HCT116 (cell line): ENCODE results near the gene STRA8. TPM values are rescaled to one million over a fixed set of nuclear protein-coding genes. Genes with fewer than 3 reads are reported as not detected.
"Not testable (repeated sequence)": the region's sequence is repeated elsewhere in the genome, so short reads cannot be mapped to it uniquely, and the experiment has no call there.

Experiments
- ATAC-seq: fragments of 200-7000 bp; cut with Tn5 transposase; 2 replicates; pipeline ENCODE4 v1.9.1; 2020; ENCODE audit warnings: mild to moderate bottlenecking, moderate library complexity
- BruUV-seq: library from RNA; stranded (reverse); fragments of 400-500 nt; replicated peaks from 2 replicates; lab custom pipeline; 2021; lab: Mats Ljungman, UMichigan
- CTCF ChIA-PET: fragments of 300-600 bp; sonication (Branson Sonifier 250); formaldehyde crosslinking; loops from one replicate; lab custom pipeline; 2021; ENCODE audit warnings: antibody characterized with exemption; lab: Charles Lee
- POLR2A ChIA-PET: fragments of 300-600, 350-600 bp; sonication (Branson Sonifier 250); formaldehyde crosslinking; loops from one replicate; lab custom pipeline; 2021; ENCODE audit warnings: antibody characterized with exemption; lab: Charles Lee
- RAD21 ChIA-PET, 2 experiments: fragments of 300-600 bp; sonication (Branson Sonifier 250); formaldehyde crosslinking; loops; one replicate each; lab custom pipeline; 2023; ENCODE audit warnings: low total read pairs in 2 of 2; ENCODE audit not compliant: uncharacterized antibody in 2 of 2, unreplicated experiment in 2 of 2, low non-redundant PET in 1 of 2; lab: Charles Lee
- DNase-seq: peaks from one replicate; pipeline ENCODE4 v3.0.0-alpha.2; 2010; ENCODE audit warnings: low read depth, low spot score
- H2AFZ ChIP-seq: fragments of 200-600 bp; shearing (Covaris generic), sonication (generic); 2 replicates; pipeline ENCODE4 v1.6.1; 2017; ENCODE audit warnings: low read depth, mixed run types, mixed read lengths, antibody characterized with exemption, low read length; ENCODE audit not compliant: poor library complexity, severe bottlenecking
- H3K27ac ChIP-seq: 2 replicates; pipeline ENCODE4 v1.5.1; 2012; ENCODE audit warnings: low read depth, low read length
- H3K27me3 ChIP-seq: fragments of 200-600 bp; sonication (generic); 2 replicates; pipeline ENCODE4 v1.6.1; 2016; ENCODE audit warnings: mixed run types, low read length, mixed read lengths; ENCODE audit not compliant: insufficient read depth
- H3K36me3 ChIP-seq, 2 experiments: fragments of 200-500 bp in 1 of 2; fragments of 200-600 bp in 1 of 2; sonication (Bioruptor generic) in 1 of 2; sonication (generic) in 1 of 2; 2 replicates each; pipeline versions ENCODE4 v1.5.1 to v1.6.1; 2014 to 2016; ENCODE audit warnings: low read length in 2 of 2, inconsistent platforms in 1 of 2, mixed read lengths in 1 of 2, mixed run types in 1 of 2; ENCODE audit not compliant: insufficient read depth in 2 of 2, control insufficient read depth in 1 of 2
- H3K4me1 ChIP-seq, 2 experiments: fragments of 200-600 bp in 1 of 2; sonication (generic) in 1 of 2; 2 replicates each; pipeline versions ENCODE4 v1.5.1 to v1.6.1; 2012 to 2017; ENCODE audit warnings: low read length in 2 of 2, inconsistent platforms in 1 of 2, mild to moderate bottlenecking in 1 of 2, mixed read lengths in 1 of 2, mixed run types in 1 of 2, moderate library complexity in 1 of 2; ENCODE audit not compliant: insufficient read depth in 2 of 2, control insufficient read depth in 1 of 2
- H3K4me2 ChIP-seq: fragments of 200-600 bp; sonication (generic); 2 replicates; pipeline ENCODE4 v1.6.1; 2017; ENCODE audit warnings: mixed run types, low read length, mixed read lengths
- H3K4me3 ChIP-seq, 2 experiments: fragments of 200-600 bp in 1 of 2; sonication (generic) in 1 of 2; replicated peaks in 1 of 2; 2 replicates each; pipeline ENCODE4 v1.5.1; 2011 to 2016; ENCODE audit warnings: low read length in 2 of 2, control low read depth in 1 of 2, low read depth in 1 of 2, mild to moderate bottlenecking in 1 of 2, mixed read lengths in 1 of 2, mixed run types in 1 of 2
- H3K79me2 ChIP-seq: fragments of 200-600 bp; sonication (generic); 2 replicates; pipeline ENCODE4 v1.6.1; 2017; ENCODE audit warnings: mild to moderate bottlenecking, mixed run types, low read length, moderate library complexity, mixed read lengths; ENCODE audit not compliant: insufficient read depth
- H3K9ac ChIP-seq: fragments of 200-600 bp; sonication (generic); 2 replicates; pipeline ENCODE4 v1.6.1; 2016; ENCODE audit warnings: low read length, mixed read lengths
- H3K9me2 ChIP-seq: fragments of 200-600 bp; sonication (generic), shearing (Covaris generic); 2 replicates; pipeline ENCODE4 v1.6.1; 2017; ENCODE audit warnings: mixed run types, mild to moderate bottlenecking, moderate library complexity; ENCODE audit not compliant: insufficient read depth
- H3K9me3 ChIP-seq, 2 experiments: fragments of 200-500 bp in 1 of 2; fragments of 200-600 bp in 1 of 2; sonication (Bioruptor generic) in 1 of 2; sonication (generic) in 1 of 2; 2 replicates each; pipeline ENCODE4 v1.6.1; 2014 to 2017; ENCODE audit warnings: low read length in 2 of 2, mixed read lengths in 2 of 2, inconsistent platforms in 1 of 2, low read depth in 1 of 2, mild to moderate bottlenecking in 1 of 2, mixed run types in 1 of 2, moderate library complexity in 1 of 2; ENCODE audit not compliant: control insufficient read depth in 1 of 2, insufficient read depth in 1 of 2
- H4K20me1 ChIP-seq: fragments of 200-600 bp; sonication (generic), shearing (Covaris generic); 2 replicates; pipeline ENCODE4 v1.6.1; 2017; ENCODE audit warnings: mixed run types, mild to moderate bottlenecking, moderate library complexity; ENCODE audit not compliant: insufficient read depth
- CBX3 ChIP-seq: IDR thresholded peaks from 2 replicates; pipeline ENCODE4 v1.6.1; 2012; ENCODE audit warnings: low read depth
- JUND ChIP-seq: IDR thresholded peaks from 2 replicates; pipeline ENCODE4 v1.6.1; 2012
- POLR2A ChIP-seq: IDR thresholded peaks from 2 replicates; pipeline ENCODE4 v1.7.0; 2011; ENCODE audit warnings: borderline replicate concordance; ENCODE audit not compliant: insufficient read depth, insufficient read length; ENCODE audit errors: extremely low read depth
- SIN3A ChIP-seq: IDR thresholded peaks from 2 replicates; pipeline ENCODE4 v1.6.1; 2012; ENCODE audit warnings: low read depth
- ZNF274 ChIP-seq: fragments of 200-500 bp; sonication (Bioruptor generic); IDR thresholded peaks from 2 replicates; pipeline ENCODE4 v1.6.1; 2014; ENCODE audit warnings: mild to moderate bottlenecking, low read depth, low read length, inconsistent platforms
- intact Hi-C: fragments of 100-400 bp; cut with micrococcal nuclease; formaldehyde crosslinking; loops from 2 replicates; pipeline ENCODE4 v1.10.0; 2022
- total RNA-seq: library from RNA; stranded (reverse); gene quantifications from one replicate; pipeline ENCODE4 v1.2.1, GENCODE V29; 2021; ENCODE audit not compliant: unreplicated experiment
- TF ChIP-seq, protein P1 (sequence below): IDR thresholded peaks from 2 replicates; pipeline ENCODE4 v1.6.1; 2011; ENCODE audit warnings: mild to moderate bottlenecking, low read length, moderate library complexity; ENCODE audit not compliant: insufficient replicate concordance; ENCODE audit errors: extremely low read depth

Gene STRA8
- total RNA-seq, 1 experiment from 2014 or later = not detected

DNA sequence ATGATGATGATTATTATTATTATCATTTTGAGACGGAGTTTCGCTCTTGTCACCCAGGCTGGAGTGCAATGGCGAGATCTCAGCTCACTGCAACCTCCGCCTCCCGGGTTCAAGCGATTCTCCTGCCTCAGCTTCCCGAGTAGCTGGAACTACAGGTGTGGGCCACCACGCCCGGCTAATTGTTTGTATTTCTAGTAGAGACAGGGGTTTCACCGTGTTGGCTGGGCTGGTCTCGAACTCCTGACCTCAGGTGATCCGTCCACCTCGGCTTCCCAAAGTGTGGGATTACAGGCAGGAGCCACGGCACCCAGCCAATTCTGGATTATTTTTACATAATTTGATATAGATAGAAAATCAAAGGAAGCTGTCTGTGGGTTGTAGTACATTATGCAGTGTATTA lies 457 bp downstream of the STRA8 start:
- H3K27me3 ChIP-seq, H4K20me1 ChIP-seq, H3K4me3 ChIP-seq, ATAC-seq, H3K79me2 ChIP-seq, H3K4me2 ChIP-seq, H3K9ac ChIP-seq, RAD21 ChIA-PET, H3K36me3 ChIP-seq, intact Hi-C loops, H2AFZ ChIP-seq, CTCF ChIA-PET, H3K9me3 ChIP-seq, POLR2A ChIA-PET, H3K9me2 ChIP-seq, H3K27ac ChIP-seq, DNase-seq, BruUV-seq: not testable (repeated sequence)
- H3K4me1 ChIP-seq = peaks cover 0 to 16% of the 10 kb centered on the region in 2 experiments; a peak in 3 of 4 replicates

GRCh38 chr7:135234727-135235126 lies 1.1 kb downstream of the STRA8 start:
- intact Hi-C loops = no loop called here
- no TSS peak for BruUV-seq
- Histone ChIP-seq H3K4me2 (no peak overlapping the region), H3K27me3 (no peaks in the 10 kb centered on the region), H3K4me1 (peaks cover 0 to 16% of the 10 kb centered on the region in 2 experiments; a peak in 3 of 4 replicates), H3K27ac (no peak overlapping the region), H2AFZ (no peak overlapping the region), H3K9me3 (no peaks in the 10 kb centered on the region), H3K9me2 (no peaks in the 10 kb centered on the region), H3K36me3 (no peaks in the 10 kb centered on the region), H3K4me3 (no peak overlapping the region), H3K79me2 (no peaks in the 10 kb centered on the region), H4K20me1 (no peaks in the 10 kb centered on the region), H3K9ac (no peak overlapping the region)
- CTCF ChIA-PET = no interaction called here
- TF ChIP-seq POLR2A (no peak), CBX3 (no peak), ZNF274 (no peak), JUND (no peak), SIN3A (no peak)
- TF ChIP-seq, protein P1, sequence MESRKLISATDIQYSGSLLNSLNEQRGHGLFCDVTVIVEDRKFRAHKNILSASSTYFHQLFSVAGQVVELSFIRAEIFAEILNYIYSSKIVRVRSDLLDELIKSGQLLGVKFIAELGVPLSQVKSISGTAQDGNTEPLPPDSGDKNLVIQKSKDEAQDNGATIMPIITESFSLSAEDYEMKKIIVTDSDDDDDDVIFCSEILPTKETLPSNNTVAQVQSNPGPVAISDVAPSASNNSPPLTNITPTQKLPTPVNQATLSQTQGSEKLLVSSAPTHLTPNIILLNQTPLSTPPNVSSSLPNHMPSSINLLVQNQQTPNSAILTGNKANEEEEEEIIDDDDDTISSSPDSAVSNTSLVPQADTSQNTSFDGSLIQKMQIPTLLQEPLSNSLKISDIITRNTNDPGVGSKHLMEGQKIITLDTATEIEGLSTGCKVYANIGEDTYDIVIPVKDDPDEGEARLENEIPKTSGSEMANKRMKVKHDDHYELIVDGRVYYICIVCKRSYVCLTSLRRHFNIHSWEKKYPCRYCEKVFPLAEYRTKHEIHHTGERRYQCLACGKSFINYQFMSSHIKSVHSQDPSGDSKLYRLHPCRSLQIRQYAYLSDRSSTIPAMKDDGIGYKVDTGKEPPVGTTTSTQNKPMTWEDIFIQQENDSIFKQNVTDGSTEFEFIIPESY = no peak
- POLR2A ChIA-PET = interaction anchor here (0.9 kb wide), 1 partner anchor 26 kb away, joined by 3 read pairs; no protein-coding TSS in a partner anchor
- DNase-seq (no peak), ATAC-seq (no peak)
- RAD21 ChIA-PET = no interaction called here
